H1 (cell line): ENCODE data around the gene ACBD5.

Experiments used
- CHD1 ChIP-seq: IDR thresholded peaks from 2 replicates; pipeline ENCODE4 v1.6.1; 2012; ENCODE audit warnings: low read depth, low read length, improper control_type of control experiment
- EZH2 ChIP-seq: fragments of 200-600 bp; sonication (generic); IDR thresholded peaks from 2 replicates; pipeline ENCODE4 v1.7.1; 2012; ENCODE audit warnings: low read depth, mild to moderate bottlenecking, moderate library complexity, low read length, inconsistent platforms; ENCODE audit not compliant: severe bottlenecking
- JUND ChIP-seq: IDR thresholded peaks from 2 replicates; pipeline ENCODE4 v1.6.1; 2011; ENCODE audit warnings: mild to moderate bottlenecking, improper control_type of control experiment, low read length

- TF ChIP-seq CHD1: no peak
- no peak for TF ChIP-seq JUND
- TF ChIP-seq EZH2: no peak
These were observed 90.3 kb downstream of the ACBD5 start for GRCh38 chr10:27150261-27150660.
